Panc1 (cell line): ENCODE results near the gene TPSB2. TPM values are rescaled to one million over a fixed set of nuclear protein-coding genes. Genes with fewer than 3 reads are reported as not detected.
A peak's percentile ranks its signal among the peaks of the same experiment; 100 is the strongest.

Experiments
- ATAC-seq: fragments of 200-7000 bp; cut with Tn5 transposase; 2 replicates; pipeline ENCODE4 v1.9.1; 2020; ENCODE audit warnings: mild to moderate bottlenecking, moderate library complexity
- BruUV-seq: library from RNA; stranded (reverse); fragments of 400-500 nt; replicated peaks from 2 replicates; lab custom pipeline; 2021; lab: Mats Ljungman, UMichigan
- CTCF ChIA-PET: fragments of 300-600 bp; sonication (Branson Sonifier 250); formaldehyde crosslinking; loops from one replicate; lab custom pipeline; 2022; ENCODE audit warnings: antibody characterized with exemption; lab: Charles Lee
- POLR2A ChIA-PET: fragments of 300-600 bp; sonication (Branson Sonifier 250); formaldehyde crosslinking; loops from one replicate; lab custom pipeline; 2022; ENCODE audit warnings: antibody characterized with exemption; lab: Charles Lee
- DNase-seq: peaks from one replicate; pipeline ENCODE4 v3.0.0-alpha.2; 2010; ENCODE audit warnings: low read depth, low spot score
- H3K27ac ChIP-seq: 2 replicates; pipeline ENCODE4 v1.5.1; 2011; ENCODE audit warnings: mild to moderate bottlenecking, low read length, inconsistent platforms
- H3K27me3 ChIP-seq: fragments of 200-500 bp; sonication (Bioruptor generic); 2 replicates; pipeline ENCODE4 v1.6.0; 2014; ENCODE audit warnings: low read length, inconsistent platforms; ENCODE audit not compliant: control insufficient read depth, insufficient read depth
- H3K36me3 ChIP-seq: fragments of 200-500 bp; sonication (Bioruptor generic); 2 replicates; pipeline ENCODE4 v1.5.1; 2014; ENCODE audit warnings: inconsistent platforms, mild to moderate bottlenecking, low read length, moderate library complexity; ENCODE audit not compliant: control insufficient read depth, insufficient read depth
- H3K4me1 ChIP-seq: 2 replicates; pipeline ENCODE4 v1.5.1; 2011; ENCODE audit warnings: inconsistent platforms, mild to moderate bottlenecking, low read length, moderate library complexity; ENCODE audit not compliant: control insufficient read depth, insufficient read depth
- H3K4me3 ChIP-seq, 2 experiments: 2 replicates each; pipeline ENCODE4 v1.5.1; 2011 to 2012; ENCODE audit warnings: low read depth in 2 of 2, low read length in 2 of 2, mild to moderate bottlenecking in 2 of 2, inconsistent platforms in 1 of 2, moderate library complexity in 1 of 2
- H3K9me3 ChIP-seq: fragments of 200-500 bp; sonication (Bioruptor generic); 2 replicates; pipeline ENCODE4 v1.5.1; 2014; ENCODE audit warnings: low read depth, mild to moderate bottlenecking, inconsistent platforms, low read length, moderate library complexity; ENCODE audit not compliant: control insufficient read depth, insufficient read depth
- POLR2AphosphoS5 ChIP-seq: IDR thresholded peaks from 2 replicates; pipeline ENCODE4 v1.6.1; 2012; ENCODE audit warnings: mild to moderate bottlenecking, low read depth, low read length, moderate library complexity
- REST ChIP-seq, 2 experiments: IDR thresholded peaks; 2 replicates each; pipeline ENCODE4 v1.6.1; 2011 to 2012; ENCODE audit warnings: low read depth in 2 of 2, control low read depth in 1 of 2, low read length in 1 of 2, mild to moderate bottlenecking in 1 of 2, moderate library complexity in 1 of 2; ENCODE audit not compliant: insufficient read depth in 1 of 2
- SIN3A ChIP-seq: IDR thresholded peaks from 2 replicates; pipeline ENCODE4 v1.6.1; 2012; ENCODE audit warnings: low read depth, mild to moderate bottlenecking, low read length, moderate library complexity, borderline replicate concordance; ENCODE audit not compliant: insufficient read depth
- TCF7L2 ChIP-seq: IDR thresholded peaks from 2 replicates; pipeline ENCODE4 v1.6.1; 2011; ENCODE audit warnings: mild to moderate bottlenecking, low read depth, low read length, inconsistent platforms
- in situ Hi-C: cut with HindIII; loops from 2 replicates; pipeline ENCODE4 v1.10.0; 2016; ENCODE audit warnings: low sequenced_read_pairs, low pct_unique_long_range_greater_than_20kb
- intact Hi-C: fragments of 100-400 bp; cut with micrococcal nuclease; formaldehyde crosslinking; loops from one replicate; pipeline ENCODE4 v1.10.0; 2022; ENCODE audit not compliant: unreplicated experiment
- total RNA-seq: library from RNA; stranded (reverse); gene quantifications from one replicate; pipeline ENCODE4 v1.2.1, GENCODE V29; 2021; ENCODE audit not compliant: unreplicated experiment
- TF ChIP-seq, protein P1 (sequence below): fragments of 450-650 bp; IDR thresholded peaks from 2 replicates; pipeline ENCODE4 v1.5.1; 2017; ENCODE audit warnings: mild to moderate bottlenecking

Gene TPSB2
- total RNA-seq, 1 experiment from 2014 or later: 0.57 TPM

DNA sequence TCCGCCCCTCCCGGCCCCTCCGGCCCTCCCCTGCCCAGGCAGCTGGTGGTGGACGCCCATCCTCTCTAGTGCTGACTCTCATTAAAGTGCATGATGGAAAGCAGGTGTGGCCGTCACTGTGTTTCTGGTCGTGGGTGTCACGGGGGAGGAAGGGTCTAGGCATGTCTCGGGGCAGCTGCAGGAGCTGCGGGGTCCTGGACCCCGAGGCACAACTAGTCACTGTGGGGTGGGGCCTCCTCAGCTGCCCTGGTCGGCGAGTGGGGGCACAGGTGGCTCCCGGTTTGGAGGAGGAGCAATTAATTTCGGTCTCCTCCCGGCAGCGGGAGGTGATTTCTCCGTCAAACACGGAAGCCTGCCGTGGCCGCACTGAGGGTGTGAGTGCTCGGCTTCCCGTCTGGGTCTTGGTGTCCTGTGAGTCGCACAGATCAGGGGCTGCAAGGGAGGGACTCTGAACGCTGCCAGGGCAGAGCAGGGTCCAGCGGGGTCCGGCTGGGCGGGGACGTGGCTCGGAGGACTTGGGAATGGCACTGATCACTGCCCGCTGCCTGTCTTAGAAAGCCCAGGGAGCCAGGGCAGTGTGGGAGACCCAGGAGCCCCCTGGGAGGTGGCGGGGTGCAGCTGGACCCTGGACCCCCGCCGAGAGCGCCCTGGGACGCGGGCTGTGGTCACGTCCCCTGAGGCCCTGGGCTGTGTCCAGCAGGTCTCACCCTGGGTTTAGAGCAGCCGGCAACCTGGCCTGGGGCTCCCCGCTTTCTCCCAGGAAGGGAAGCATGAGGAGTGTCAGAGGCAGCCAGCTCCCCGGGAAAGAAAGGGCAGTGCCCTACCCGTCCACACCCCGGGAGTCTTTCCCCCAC, 29.1 kb upstream of the TPSB2 start:
- ATAC-seq: 0 out of 2 replicates have a peak, but pooled peaks have one; percentile 7
- DNase-seq: no peak
- in situ Hi-C loops: no loop called here

DNA sequence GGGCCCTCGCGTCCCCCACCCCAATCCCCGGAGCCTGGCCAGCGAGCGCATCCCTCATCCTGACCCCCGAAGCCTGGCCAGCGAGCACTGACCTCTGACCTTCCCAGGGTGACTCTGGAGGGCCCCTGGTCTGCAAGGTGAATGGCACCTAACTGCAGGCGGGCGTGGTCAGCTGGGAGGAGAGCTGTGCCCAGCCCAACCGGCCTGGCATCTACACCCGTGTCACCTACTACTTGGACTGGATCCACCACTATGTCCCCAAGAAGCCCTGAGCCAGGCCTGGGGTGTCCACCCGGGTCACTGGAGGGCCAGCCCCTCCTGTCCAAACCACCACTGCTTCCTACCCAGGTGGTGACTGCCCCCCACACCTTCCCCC, 28.2 kb upstream of the TPSB2 start:
- no peak for DNase-seq

More for the DNA sequence above, 29.1 kb upstream of the TPSB2 start:
- H3K27me3 ChIP-seq: no peaks in the 10 kb centered on the region
- no peaks in the 10 kb centered on the region; the same call in 1 of the 2 replicates for H3K4me1 ChIP-seq
- no peaks in the 10 kb centered on the region for H3K9me3 ChIP-seq
- H3K27ac ChIP-seq: no peak overlapping the region
- intact Hi-C loops: no loop called here
- no peaks in the 10 kb centered on the region for H3K36me3 ChIP-seq
- ChIA-PET POLR2A (interaction anchor here (0.6 kb wide), 1 partner anchor 19 kb away, joined by 3 read pairs; no protein-coding TSS in a partner anchor), CTCF (no interaction called here)
- no TSS peak for BruUV-seq
- H3K4me3 ChIP-seq: peak overlapping the region; percentile 22 to 50
- TF ChIP-seq SIN3A: no peak
- no peak for TF ChIP-seq POLR2AphosphoS5
- TF ChIP-seq, protein P1, sequence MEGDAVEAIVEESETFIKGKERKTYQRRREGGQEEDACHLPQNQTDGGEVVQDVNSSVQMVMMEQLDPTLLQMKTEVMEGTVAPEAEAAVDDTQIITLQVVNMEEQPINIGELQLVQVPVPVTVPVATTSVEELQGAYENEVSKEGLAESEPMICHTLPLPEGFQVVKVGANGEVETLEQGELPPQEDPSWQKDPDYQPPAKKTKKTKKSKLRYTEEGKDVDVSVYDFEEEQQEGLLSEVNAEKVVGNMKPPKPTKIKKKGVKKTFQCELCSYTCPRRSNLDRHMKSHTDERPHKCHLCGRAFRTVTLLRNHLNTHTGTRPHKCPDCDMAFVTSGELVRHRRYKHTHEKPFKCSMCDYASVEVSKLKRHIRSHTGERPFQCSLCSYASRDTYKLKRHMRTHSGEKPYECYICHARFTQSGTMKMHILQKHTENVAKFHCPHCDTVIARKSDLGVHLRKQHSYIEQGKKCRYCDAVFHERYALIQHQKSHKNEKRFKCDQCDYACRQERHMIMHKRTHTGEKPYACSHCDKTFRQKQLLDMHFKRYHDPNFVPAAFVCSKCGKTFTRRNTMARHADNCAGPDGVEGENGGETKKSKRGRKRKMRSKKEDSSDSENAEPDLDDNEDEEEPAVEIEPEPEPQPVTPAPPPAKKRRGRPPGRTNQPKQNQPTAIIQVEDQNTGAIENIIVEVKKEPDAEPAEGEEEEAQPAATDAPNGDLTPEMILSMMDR: no peak
- TF ChIP-seq TCF7L2: no peak
- no peak for TF ChIP-seq REST (IDR thresholded peaks at IDR 0.05; ENCODE audit: insufficient read depth in 1 of 2, low read depth in 2 of 2, low read length in 1 of 2)

More for the DNA sequence above, 28.2 kb upstream of the TPSB2 start:
- no peak overlapping the region for H3K4me3 ChIP-seq
- ChIA-PET POLR2A (interaction anchor here (0.6 kb wide), 1 partner anchor 18 kb away, joined by 3 read pairs; no protein-coding TSS in a partner anchor), CTCF (no interaction called here)
- intact Hi-C loops (no loop called here), in situ Hi-C loops (no loop called here)
- no TSS peak for BruUV-seq
- no peaks in the 10 kb centered on the region for H3K9me3 ChIP-seq
- no peak for TF ChIP-seq TCF7L2
- TF ChIP-seq REST (IDR thresholded peaks at IDR 0.05; ENCODE audit: insufficient read depth in 1 of 2, low read depth in 2 of 2, low read length in 1 of 2): no peak
- no peak for TF ChIP-seq POLR2AphosphoS5
- TF ChIP-seq SIN3A: no peak
- TF ChIP-seq, protein P1: no peak
- ATAC-seq: no peak
- no peaks in the 10 kb centered on the region; the same call in 1 of the 2 replicates for H3K4me1 ChIP-seq
- no peaks in the 10 kb centered on the region for H3K36me3 ChIP-seq
- H3K27ac ChIP-seq: no peak overlapping the region
- no peaks in the 10 kb centered on the region for H3K27me3 ChIP-seq
